Activated T-helper 1 cell treated with Interleukin-2 at 50 U/mL for 16 hours (primary cell): ENCODE results near the gene BAX.
A peak's percentile ranks its signal among the peaks of the same experiment; 100 is the strongest.

Experiments used
- DNase-seq: peaks from one replicate; pipeline ENCODE4 v3.0.0-alpha.2; 2020; ENCODE audit warnings: low read depth

BAX gene

DNA sequence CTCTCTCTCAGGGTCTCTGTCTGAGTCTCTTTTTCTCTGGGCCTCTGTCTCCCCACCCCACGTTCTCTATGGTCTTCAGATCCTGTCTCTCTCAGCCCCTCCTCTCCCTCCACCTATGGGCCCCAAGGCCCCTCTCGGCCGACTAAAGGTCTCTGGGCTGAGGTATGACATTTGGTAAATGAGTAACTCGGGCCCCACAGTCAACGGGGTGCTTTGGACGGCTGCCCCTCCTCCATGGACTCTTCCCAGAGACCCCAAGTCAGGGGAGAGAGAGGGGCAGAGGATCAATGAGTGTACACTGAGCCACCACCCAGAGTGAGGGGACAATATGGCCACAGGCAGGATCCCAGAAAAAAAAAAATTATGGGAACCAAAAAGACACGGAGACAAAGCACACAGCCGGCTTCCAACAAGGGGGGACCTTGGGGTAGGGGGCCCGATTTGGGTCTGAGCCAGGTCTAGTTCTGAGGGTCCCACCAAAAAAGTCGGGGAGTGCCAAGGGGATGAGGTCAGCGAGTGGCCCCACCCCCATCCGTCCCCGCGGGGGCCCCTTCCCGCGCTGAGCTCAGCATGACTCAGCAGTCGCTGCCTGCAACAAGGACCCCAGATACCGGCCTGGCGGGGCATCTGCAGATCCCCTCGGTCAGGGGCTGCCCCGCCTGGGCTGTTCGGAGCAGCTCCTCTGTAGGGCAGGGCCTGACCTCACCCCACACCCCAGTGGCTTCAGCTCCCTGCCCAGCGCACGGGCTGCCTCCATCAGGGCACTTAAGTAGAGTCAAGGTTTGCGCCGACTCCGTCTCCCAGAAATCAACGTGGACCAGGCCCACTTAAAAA, 8.9 kb downstream of the BAX start:
- peak; percentile 23 for DNase-seq

GRCh38 chr19:48964205-48965039, 9.7 kb downstream of the BAX start:
- DNase-seq, result no peak

DNA sequence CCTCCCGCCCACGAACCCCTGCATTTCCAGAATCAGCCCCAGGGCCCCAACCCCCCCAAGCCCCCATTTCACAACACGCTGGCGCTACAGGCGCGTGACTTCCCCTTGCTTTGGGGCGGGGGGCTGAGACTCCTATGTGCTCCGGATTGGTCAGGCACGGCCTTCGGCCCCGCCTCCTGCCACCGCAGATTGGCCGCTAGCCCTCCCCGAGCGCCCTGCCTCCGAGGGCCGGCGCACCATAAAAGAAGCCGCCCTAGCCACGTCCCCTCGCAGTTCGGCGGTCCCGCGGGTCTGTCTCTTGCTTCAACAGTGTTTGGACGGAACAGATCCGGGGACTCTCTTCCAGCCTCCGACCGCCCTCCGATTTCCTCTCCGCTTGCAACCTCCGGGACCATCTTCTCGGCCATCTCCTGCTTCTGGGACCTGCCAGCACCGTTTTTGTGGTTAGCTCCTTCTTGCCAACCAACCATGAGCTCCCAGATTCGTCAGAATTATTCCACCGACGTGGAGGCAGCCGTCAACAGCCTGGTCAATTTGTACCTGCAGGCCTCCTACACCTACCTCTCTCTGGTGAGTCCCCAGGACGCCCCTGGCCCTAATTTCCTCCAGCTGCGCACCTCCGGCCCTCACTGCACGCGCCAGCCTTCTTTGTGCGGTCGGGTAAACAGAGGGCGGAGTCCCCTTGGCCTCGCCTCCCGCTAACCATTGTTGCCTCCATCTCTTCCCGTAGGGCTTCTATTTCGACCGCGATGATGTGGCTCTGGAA, 10.5 kb downstream of the BAX start, which contains the start of gene FTL:
FTL (plus strand) TSS at position 270 of the 766 bp plus-strand sequence; CDS start at position 469, 199 bp downstream.
- peak; percentile 83 for DNase-seq

DNA sequence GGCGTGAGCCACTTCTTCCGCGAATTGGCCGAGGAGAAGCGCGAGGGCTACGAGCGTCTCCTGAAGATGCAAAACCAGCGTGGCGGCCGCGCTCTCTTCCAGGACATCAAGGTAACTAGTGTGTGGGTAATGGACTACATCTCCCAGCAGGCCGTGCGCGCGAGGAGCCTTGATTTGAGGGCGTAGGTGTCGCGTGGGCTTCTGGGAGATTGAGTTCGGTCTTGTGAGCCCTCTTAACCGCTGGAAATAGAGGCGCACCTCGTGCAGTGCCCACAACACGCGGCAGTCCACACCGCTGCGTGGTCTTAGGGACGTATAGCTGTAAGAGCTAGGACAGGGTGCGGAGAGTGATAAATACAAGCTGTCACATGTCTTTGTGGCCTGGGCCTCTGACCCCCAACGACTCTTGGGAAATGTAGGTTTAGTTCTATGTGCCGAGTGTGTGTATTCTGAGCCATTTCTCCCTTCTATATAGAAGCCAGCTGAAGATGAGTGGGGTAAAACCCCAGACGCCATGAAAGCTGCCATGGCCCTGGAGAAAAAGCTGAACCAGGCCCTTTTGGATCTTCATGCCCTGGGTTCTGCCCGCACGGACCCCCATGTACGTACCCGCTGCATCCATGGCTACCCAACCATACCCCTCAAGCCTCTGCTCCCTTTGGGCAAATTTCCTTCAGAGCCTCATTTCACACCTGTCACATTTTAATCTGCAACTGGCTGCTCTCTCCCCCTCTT, 11.3 kb downstream of the BAX start:
- peak; percentile 74 for DNase-seq

DNA sequence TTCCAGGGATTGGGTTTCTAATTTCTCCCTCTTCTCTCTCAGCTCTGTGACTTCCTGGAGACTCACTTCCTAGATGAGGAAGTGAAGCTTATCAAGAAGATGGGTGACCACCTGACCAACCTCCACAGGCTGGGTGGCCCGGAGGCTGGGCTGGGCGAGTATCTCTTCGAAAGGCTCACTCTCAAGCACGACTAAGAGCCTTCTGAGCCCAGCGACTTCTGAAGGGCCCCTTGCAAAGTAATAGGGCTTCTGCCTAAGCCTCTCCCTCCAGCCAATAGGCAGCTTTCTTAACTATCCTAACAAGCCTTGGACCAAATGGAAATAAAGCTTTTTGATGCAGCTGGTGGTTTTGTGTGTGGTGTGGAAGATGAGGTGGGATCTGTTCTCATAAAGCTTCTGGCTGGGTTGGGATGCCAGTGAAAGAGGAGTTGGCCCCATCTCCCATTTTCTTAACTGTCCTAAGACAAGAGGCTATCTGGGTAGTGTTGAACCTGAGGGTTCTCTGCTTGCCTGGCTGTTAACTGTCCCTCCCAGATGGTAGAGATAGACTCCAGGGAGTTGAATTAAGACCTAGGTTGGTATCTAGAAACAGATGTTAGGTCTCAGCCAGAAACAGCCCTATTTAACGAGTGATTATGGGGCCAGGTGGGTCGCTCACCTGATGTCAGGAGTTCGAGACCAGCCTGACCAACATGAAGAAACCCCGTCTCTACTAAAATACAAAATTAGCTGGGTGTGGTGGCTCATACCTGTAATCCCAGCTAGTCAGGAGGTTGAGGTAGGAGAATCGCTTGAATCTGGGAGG, 12.1 kb downstream of the BAX start:
- no peak for DNase-seq

- no peak for DNase-seq
Observed at GRCh38 chr19:48967346-48968178, 12.9 kb downstream of the BAX start.

DNA sequence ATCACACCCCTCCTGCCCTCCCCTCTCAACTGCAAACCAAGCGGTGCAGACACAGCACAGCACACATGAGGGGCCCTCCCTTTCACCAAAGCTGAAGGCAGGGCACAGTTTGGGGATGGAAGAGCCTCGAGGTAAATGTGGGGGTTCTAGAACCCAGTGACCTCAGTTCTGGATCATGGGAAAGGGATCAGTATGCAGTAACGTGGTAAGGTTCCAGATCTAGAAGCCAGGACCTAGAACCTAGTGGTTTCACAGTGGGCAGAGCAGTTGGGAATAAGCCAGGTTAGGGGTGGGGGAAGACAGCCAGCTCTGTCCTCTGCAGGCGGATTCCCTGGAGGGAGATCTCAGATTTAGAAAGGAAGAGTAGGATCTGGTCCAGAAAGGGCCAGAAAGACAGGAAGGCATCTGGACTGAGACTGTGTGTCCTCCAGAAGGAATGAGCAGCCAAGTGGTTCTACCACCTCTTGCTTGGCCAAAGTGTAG, 13.5 kb downstream of the BAX start:
- DNase-seq, result no peak

DNA sequence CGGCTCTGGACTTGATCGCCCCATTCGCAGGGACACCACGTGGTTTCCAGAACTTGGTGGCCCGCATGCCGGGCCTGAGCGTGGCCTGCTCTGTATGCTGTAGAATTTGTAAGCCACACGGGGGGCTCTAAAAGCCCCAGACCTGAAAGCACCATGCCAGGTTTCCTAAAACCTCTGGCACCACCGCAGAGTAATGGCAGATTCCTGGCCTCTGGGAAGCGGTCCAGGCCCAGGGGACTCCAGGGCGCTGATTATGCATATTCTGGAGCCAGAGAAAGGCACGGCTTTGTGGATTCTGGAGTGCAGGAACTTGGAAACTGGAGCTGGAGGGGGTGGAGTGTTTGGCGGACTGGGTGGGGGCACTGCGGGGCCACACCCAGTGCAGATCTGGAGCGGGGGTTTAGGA, 14.1 kb downstream of the BAX start:
- DNase-seq, result no peak

DNA sequence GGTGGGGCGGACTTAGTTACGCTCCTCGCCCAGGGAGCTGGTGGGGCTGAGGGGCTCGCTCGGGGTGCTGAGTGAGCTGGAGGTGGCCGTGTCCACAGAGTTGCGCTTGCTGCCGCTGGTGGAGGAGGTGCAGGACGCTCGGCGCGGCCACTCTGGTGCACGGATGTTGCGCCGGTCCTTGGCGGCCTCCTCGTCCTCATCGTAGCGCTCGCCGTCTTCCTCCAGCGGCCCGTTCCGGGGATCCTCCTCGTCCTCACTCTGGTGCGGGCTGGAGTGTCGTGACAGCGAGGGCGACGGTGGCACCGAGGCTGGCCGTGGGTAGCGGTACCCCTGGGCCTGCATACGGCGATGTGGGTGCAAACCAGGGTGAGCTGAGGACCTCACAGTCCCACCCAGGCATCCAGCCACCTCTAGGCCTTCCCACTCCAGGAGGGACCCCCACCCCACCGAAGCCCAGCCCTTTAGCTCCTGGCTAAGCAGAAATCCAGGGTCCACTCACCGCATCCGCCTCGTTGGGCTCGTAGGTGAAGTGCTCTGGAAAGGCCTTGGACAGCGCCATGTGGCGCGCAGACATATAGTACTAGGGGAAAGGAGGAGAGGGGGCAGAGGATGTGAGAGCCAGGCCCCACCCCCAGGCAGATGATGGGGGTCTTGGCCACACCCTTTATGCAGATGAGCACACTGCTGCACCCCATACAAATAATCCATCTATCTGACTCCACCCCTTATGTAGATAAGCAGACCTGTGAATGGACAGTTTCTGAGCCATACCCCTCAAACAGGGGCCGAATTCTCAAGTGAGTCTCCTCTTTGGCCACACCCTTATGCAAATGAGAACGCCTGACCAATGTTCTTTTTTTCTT, 14.8 kb downstream of the BAX start:
- DNase-seq, result no peak

DNA sequence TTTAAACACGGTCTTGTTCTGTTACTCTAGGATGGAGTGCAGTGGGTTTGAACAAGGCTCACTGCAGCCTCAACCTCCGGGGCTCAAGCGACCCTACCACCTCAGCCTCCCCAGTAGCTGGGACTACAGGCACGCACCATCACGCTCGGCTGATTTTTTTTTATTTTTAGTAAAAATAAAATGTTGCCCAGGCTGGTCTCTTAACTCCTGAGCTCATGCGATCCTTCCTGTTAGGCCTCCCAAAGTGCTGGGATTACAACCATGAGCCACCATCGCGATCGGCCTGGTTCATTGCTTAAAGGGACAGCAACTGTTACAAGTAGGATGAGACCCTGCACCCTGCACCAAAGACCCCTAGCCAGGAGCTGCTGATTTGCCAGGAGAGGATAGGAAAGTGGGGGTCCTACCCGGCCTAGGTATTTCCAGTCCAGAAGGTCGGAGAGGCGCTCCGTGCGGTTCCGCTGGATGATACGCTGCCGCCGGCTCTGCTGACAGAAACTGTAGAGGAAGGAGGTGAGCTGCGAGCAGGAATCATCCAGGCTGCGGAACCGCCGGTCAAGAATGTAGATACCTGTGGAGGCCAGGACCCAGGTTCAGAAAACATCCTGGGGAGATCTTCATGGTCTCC, 15.6 kb downstream of the BAX start:
- DNase-seq, result no peak

GRCh38 chr19:48970923-48971395, 16.3 kb downstream of the BAX start:
- DNase-seq, result peak; percentile 66

- DNase-seq, result no peak
Observed at GRCh38 chr19:48975947-48976847, 21.5 kb downstream of the BAX start.

DNA sequence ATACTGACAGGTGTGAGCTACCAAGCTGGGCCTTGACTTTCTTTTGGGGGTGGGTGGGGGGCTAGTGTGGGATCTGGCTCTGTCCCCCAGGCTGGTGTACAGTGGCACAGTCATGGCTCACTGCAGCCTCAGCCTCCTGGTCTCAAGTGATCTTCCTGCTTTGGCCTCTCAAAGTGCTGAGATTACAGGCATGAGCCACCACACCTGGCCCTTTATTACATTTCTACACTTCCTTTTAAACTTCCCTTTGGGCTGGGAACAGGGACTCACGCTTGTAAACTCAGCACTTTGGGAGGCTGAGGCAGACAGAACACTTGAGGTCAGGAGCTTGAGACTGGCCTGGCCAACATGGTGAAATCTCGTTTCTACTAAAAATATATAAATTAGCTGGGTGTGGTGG, 22.4 kb downstream of the BAX start:
- DNase-seq, result no peak

GRCh38 chr19:48982280-48982679, 27.6 kb downstream of the BAX start:
- DNase-seq, result no peak

- DNase-seq, result no peak
Observed at GRCh38 chr19:48985711-48986110, 31.0 kb downstream of the BAX start.

- no peak for DNase-seq
Observed at GRCh38 chr19:48986211-48986610, 31.5 kb downstream of the BAX start.

DNA sequence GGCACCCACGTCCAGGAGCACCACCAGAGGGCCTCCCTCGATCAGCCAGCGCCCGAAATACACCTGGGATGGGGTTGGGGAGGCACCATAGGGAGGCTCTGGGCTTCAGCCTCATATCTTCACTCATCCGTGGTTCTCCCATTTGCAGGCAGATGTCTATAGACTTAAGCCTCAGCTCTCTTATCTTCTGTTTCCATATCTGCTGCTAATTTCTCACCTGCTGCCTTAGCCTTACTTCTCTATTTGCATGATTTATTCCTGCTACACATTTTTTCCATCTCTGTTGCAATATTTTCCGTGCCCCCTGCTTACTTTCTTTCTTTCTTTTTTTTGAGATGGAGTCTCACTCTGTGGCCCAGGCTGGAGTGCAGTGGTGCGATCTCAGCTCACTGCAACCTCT, 32.6 kb downstream of the BAX start:
- no peak for DNase-seq
